ENCODE results near the gene PRRT2. TPM values are rescaled to one million over a fixed set of nuclear protein-coding genes. Genes with fewer than 3 reads are reported as not detected.
A peak's percentile ranks its signal among the peaks of the same experiment; 100 is the strongest.

PRRT2 gene
- total RNA-seq, 4 donors from 2014 or later = 1.1 to 3.6 (median 1.4) TPM; not detected in 1

- 37 to 65% methylated on average over 9 to 15 of the region's 15 CpGs for WGBS, 2 donors
- peak; percentile 36 to 95 for DNase-seq (ENCODE audit: low spot score in 2 of 2)
- intact Hi-C loops (cut with DNase I; ENCODE audit: low total_unique reads) = loop anchor here (10.0 kb wide), 1 partner anchor 144 kb away; no protein-coding TSS in a partner anchor
- H3K4me3 ChIP-seq (ENCODE audit: low read depth, poor library complexity, severe bottlenecking) = no peak overlapping the region
- no peak for TF ChIP-seq POLR2A (IDR thresholded peaks at IDR 0.05)
- peak in 1 of 3 donors; percentile 77 for TF ChIP-seq CTCF (IDR thresholded peaks at IDR 0.05)
Observed at GRCh38 chr16:29848420-29849297, 36.7 kb downstream of the PRRT2 start.

GRCh38 chr16:29849505-29849904 lies 37.5 kb downstream of the PRRT2 start:
- TF ChIP-seq POLR2A (IDR thresholded peaks at IDR 0.05) (no peak), CTCF (IDR thresholded peaks at IDR 0.05) (no peak)
- DNase-seq (ENCODE audit: low spot score in 2 of 2) = no peak
- intact Hi-C loops (cut with DNase I; ENCODE audit: low total_unique reads) = loop anchor here (10.0 kb wide), 1 partner anchor 145 kb away; no protein-coding TSS in a partner anchor
- no peak overlapping the region for H3K4me3 ChIP-seq (ENCODE audit: low read depth, poor library complexity, severe bottlenecking)
- 51 to 69% methylated on average over 5 of the region's 5 CpGs for WGBS, 2 donors

GRCh38 chr16:29850998-29851397 lies 39.0 kb downstream of the PRRT2 start:
- no peak for TF ChIP-seq CTCF (IDR thresholded peaks at IDR 0.05)
- no peak for TF ChIP-seq POLR2A (IDR thresholded peaks at IDR 0.05)
- intact Hi-C loops (cut with DNase I; ENCODE audit: low total_unique reads) = no loop called here
- no peak overlapping the region for H3K4me3 ChIP-seq (ENCODE audit: low read depth, poor library complexity, severe bottlenecking)
- no peak for DNase-seq (ENCODE audit: low spot score in 2 of 2)
- 75 to 91% methylated on average over 3 of the region's 3 CpGs for WGBS, 2 donors

GRCh38 chr16:29852654-29853053 lies 40.7 kb downstream of the PRRT2 start:
- 35 to 52% methylated on average over 7 of the region's 7 CpGs for WGBS, 2 donors
- no peak for TF ChIP-seq POLR2A (IDR thresholded peaks at IDR 0.05)
- TF ChIP-seq CTCF (IDR thresholded peaks at IDR 0.05) = no peak
- intact Hi-C loops (cut with DNase I; ENCODE audit: low total_unique reads) = no loop called here
- peak in 1 of 2 donors; percentile 40 for DNase-seq (ENCODE audit: low spot score in 2 of 2)
- H3K4me3 ChIP-seq (ENCODE audit: low read depth, poor library complexity, severe bottlenecking) = no peak overlapping the region

- H3K4me3 ChIP-seq (ENCODE audit: low read depth, poor library complexity, severe bottlenecking) = no peak overlapping the region
- no peak for TF ChIP-seq POLR2A (IDR thresholded peaks at IDR 0.05)
- no peak for TF ChIP-seq CTCF (IDR thresholded peaks at IDR 0.05)
- no peak for DNase-seq (ENCODE audit: low spot score in 2 of 2)
- WGBS, 2 donors = 84 to 85% methylated on average over 5 of the region's 5 CpGs
- intact Hi-C loops (cut with DNase I; ENCODE audit: low total_unique reads) = no loop called here
Observed at GRCh38 chr16:29854520-29855100, 42.6 kb downstream of the PRRT2 start.

Data from lower leg skin (tissue), 4 donors.